GM12878 (cell line): ENCODE results near the gene CGGBP1. TPM values are rescaled to one million over a fixed set of nuclear protein-coding genes. Genes with fewer than 3 reads are reported as not detected.
"Not testable (repeated sequence)": the region's sequence is repeated elsewhere in the genome, so short reads cannot be mapped to it uniquely, and the experiment has no call there.

Experiments
- ATAC-seq: fragments of 200-7000 bp; cut with Tn5 transposase; 3 replicates; pipeline ENCODE4 v1.9.1; 2020; ENCODE audit warnings: mild to moderate bottlenecking, moderate library complexity
- BruUV-seq: library from RNA; stranded (reverse); fragments of 400-500 nt; replicated peaks from 2 replicates; lab custom pipeline; 2021; lab: Mats Ljungman, UMichigan
- CTCF ChIA-PET: fragments of 300-600 bp; sonication (Branson Sonifier 250); formaldehyde crosslinking; extraction: SDS; loops from one replicate; lab custom pipeline; 2021; ENCODE audit warnings: inconsistent platforms; lab: Yijun Ruan, JAX
- POLR2A ChIA-PET: fragments of 350-600 bp; formaldehyde crosslinking; extraction: SDS; loops from one replicate; lab custom pipeline; 2021; ENCODE audit warnings: inconsistent platforms; lab: Charles Lee
- RAD21 ChIA-PET: fragments of 300-600 bp; sonication (Branson Sonifier 250); formaldehyde crosslinking; loops from one replicate; lab custom pipeline; 2023; ENCODE audit warnings: antibody characterized with exemption; ENCODE audit not compliant: unreplicated experiment; lab: Charles Lee
- SMC1A ChIA-PET: fragments of 300-600 bp; sonication (Branson Sonifier 250); formaldehyde crosslinking; loops from one replicate; lab custom pipeline; 2023; ENCODE audit not compliant: unreplicated experiment, uncharacterized antibody; lab: Charles Lee
- DNase-seq: peaks from one replicate; pipeline ENCODE4 v3.0.0-alpha.2; 2011; ENCODE audit warnings: low read depth, low spot score
- FAIRE-seq: peaks from 3 replicates; lab custom pipeline; 2011; peaks lifted over from hg19 to GRCh38; lab: Jason Lieb, UNC
- H2AFZ ChIP-seq: 2 replicates; pipeline ENCODE4 v1.6.0; 2011; ENCODE audit warnings: low read depth, low read length, control low read depth; ENCODE audit not compliant: control insufficient read depth
- H3K27ac ChIP-seq: 2 replicates; pipeline ENCODE4 v1.5.1; 2011; ENCODE audit warnings: control low read depth; ENCODE audit not compliant: control insufficient read depth, insufficient read depth
- H3K27me3 ChIP-seq, 2 experiments: replicated peaks in 1 of 2; 2 replicates each; pipeline versions ENCODE4 v1.6.0 to v1.6.1; 2011; ENCODE audit warnings: low read length in 1 of 2; ENCODE audit not compliant: control insufficient read depth in 2 of 2, insufficient read depth in 2 of 2
- H3K36me3 ChIP-seq, 2 experiments: 2 replicates each; pipeline ENCODE4 v1.5.1; 2011; ENCODE audit warnings: low read length in 1 of 2; ENCODE audit not compliant: control insufficient read depth in 2 of 2, insufficient read depth in 2 of 2
- H3K4me1 ChIP-seq: 2 replicates; pipeline ENCODE4 v1.6.1; 2011; ENCODE audit warnings: mild to moderate bottlenecking, low read length, moderate library complexity, mixed read lengths; ENCODE audit not compliant: control insufficient read depth, insufficient read depth
- H3K4me2 ChIP-seq: 2 replicates; pipeline ENCODE4 v1.6.0; 2011; ENCODE audit warnings: control low read depth; ENCODE audit not compliant: control insufficient read depth, insufficient read depth
- H3K4me3 ChIP-seq: fragments of 200-600 bp; sonication (generic); 2 replicates; pipeline ENCODE4 v1.5.1; 2016
- H3K79me2 ChIP-seq: 2 replicates; pipeline ENCODE4 v1.6.0; 2011; ENCODE audit warnings: low read length; ENCODE audit not compliant: control insufficient read depth, insufficient read depth
- H3K9ac ChIP-seq: 2 replicates; pipeline ENCODE4 v1.8.0; 2011; ENCODE audit warnings: low read length, control low read depth, mixed read lengths; ENCODE audit not compliant: control insufficient read depth, insufficient read depth
- H3K9me3 ChIP-seq: replicated peaks from 3 replicates; pipeline ENCODE4 v1.5.1; 2011; ENCODE audit warnings: mild to moderate bottlenecking, low read length; ENCODE audit not compliant: control insufficient read depth, insufficient read depth
- H4K20me1 ChIP-seq: 2 replicates; pipeline ENCODE4 v1.6.0; 2011; ENCODE audit not compliant: control insufficient read depth, insufficient read depth
- EP300 ChIP-seq, 2 experiments: fragments of 150-350 bp in 1 of 2; IDR thresholded peaks; 2 replicates each; pipeline ENCODE4 v1.6.1; 2011 to 2012; ENCODE audit warnings: low read depth in 2 of 2, low read length in 2 of 2, borderline replicate concordance in 1 of 2, improper control_type of control experiment in 1 of 2, inconsistent platforms in 1 of 2; ENCODE audit not compliant: control insufficient read depth in 1 of 2
- IKZF2 ChIP-seq, 2 experiments: fragments of 450-650 bp; IDR thresholded peaks; 2 replicates each; pipeline ENCODE4 v1.6.1; 2017; ENCODE audit warnings: mild to moderate bottlenecking in 2 of 2, moderate library complexity in 2 of 2
- KAT2A ChIP-seq: conservative IDR thresholded peaks from 2 replicates; pipeline ENCODE4 v1.6.1; 2011; ENCODE audit warnings: low read depth, low read length; ENCODE audit not compliant: control insufficient read depth
- MEF2A ChIP-seq: IDR thresholded peaks from 2 replicates; pipeline ENCODE4 v1.6.1; 2011; ENCODE audit warnings: low read depth, mild to moderate bottlenecking, low read length, moderate library complexity; ENCODE audit not compliant: insufficient read depth
- MTA2 ChIP-seq: fragments of 450-650 bp; IDR thresholded peaks from 2 replicates; pipeline ENCODE4 v1.6.1; 2016; ENCODE audit warnings: low read depth, mild to moderate bottlenecking, moderate library complexity
- POLR2AphosphoS5 ChIP-seq: IDR thresholded peaks from 2 replicates; pipeline ENCODE4 v1.6.1; 2011; ENCODE audit warnings: mild to moderate bottlenecking, low read length, inconsistent platforms
- TBL1XR1 ChIP-seq: IDR thresholded peaks from 2 replicates; pipeline ENCODE4 v1.6.1; 2012; ENCODE audit warnings: low read depth, low read length, improper control_type of control experiment
- ZNF24 ChIP-seq: fragments of 450-650 bp; IDR thresholded peaks from 2 replicates; pipeline ENCODE4 v1.6.1; 2017; ENCODE audit warnings: antibody characterized with exemption, mild to moderate bottlenecking
- WGBS: methylation state at CpG from one replicate; pipeline ENCODE4 v1.1.6; 2016; ENCODE audit warnings: low lambda C conversion rate; ENCODE audit not compliant: insufficient replicate concordance, insufficient coverage; ENCODE audit errors: missing lambda C conversion rate; 5-methylcytosine and 5-hydroxymethylcytosine counted together
- in situ Hi-C: fragments of 300-500 bp; cut with MboI; formaldehyde crosslinking; loops from 9 replicates; pipeline ENCODE4 v1.14.3; 2018; ENCODE audit warnings: mixed read lengths
- intact Hi-C: fragments of 100-400 bp; cut with micrococcal nuclease; formaldehyde crosslinking; loops from one replicate; pipeline ENCODE4 v1.14.2; 2022; ENCODE audit not compliant: unreplicated experiment
- polyA plus RNA-seq, 11 experiments: library from polyadenylated mRNA; depleted of rRNA in 4 of 11; unstranded in 6 of 11; stranded (reverse) in 5 of 11; fragments of >200 nt; fragmentation: Nextera tagmentation in 4 of 11; fragmentation: Illumina TruSeq in 1 of 11; extraction: Ambion mirVana in 4 of 11; extraction: Trizol in 1 of 11; gene quantifications; 1 replicate in 1 of 11; 2 replicates in 10 of 11; pipeline versions ENCODE4 v1.2.1 to v1.2.3, GENCODE V29; 2011 to 2016; ENCODE audit warnings: inconsistent platforms in 2 of 11, missing spikeins in 2 of 11, low read depth in 1 of 11
- total RNA-seq, 4 experiments: library from RNA; depleted of rRNA in 3 of 4; stranded (reverse); fragments of >200 nt in 3 of 4; fragmentation: Illumina TruSeq in 1 of 4; extraction: Trizol in 1 of 4; gene quantifications; 2 replicates each; pipeline versions ENCODE4 v1.2.1 to v1.2.3, GENCODE V29; 2013 to 2021
- TF ChIP-seq, protein P1 (sequence below): fragments of 450-650 bp; IDR thresholded peaks from 2 replicates; pipeline ENCODE4 v1.6.1; 2016; ENCODE audit warnings: mild to moderate bottlenecking
- TF ChIP-seq, protein P2 (sequence below): IDR thresholded peaks from 2 replicates; pipeline ENCODE4 v1.6.1; 2012; ENCODE audit warnings: low read depth, low read length, improper control_type of control experiment

CGGBP1 gene
- total and polyA plus RNA-seq, 10 of the 15 experiments (the other 5 are each of a cell fraction or from before 2014, with no cell fraction given), result 27.8 to 75.8 (median 50.4) TPM

DNA sequence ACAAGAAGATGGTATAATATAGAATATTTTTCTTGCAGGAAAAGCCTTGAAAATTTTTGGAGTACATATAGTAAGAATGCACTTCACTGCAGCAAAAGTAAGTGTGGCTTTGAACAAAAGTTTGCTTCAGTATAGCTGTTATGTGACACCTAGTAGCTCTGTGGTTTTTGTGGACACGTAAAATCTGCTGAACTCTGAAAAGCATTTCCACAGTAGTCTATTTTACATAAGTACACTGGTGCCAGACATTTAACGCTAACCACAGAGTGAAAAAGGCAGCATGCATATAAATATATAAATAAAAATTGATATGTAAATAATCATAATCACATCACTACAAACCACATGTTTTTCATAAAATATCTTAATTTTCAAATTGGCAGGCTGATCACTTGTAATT is 39.8 kb downstream of the CGGBP1 start (continued):
- peak in 1 of 2 experiments; percentile 21; a peak in 1 of 4 replicates for TF ChIP-seq EP300 (IDR thresholded peaks at IDR 0.05; ENCODE audit: borderline replicate concordance in 1 of 2, control insufficient read depth in 1 of 2, low read depth in 2 of 2, low read length in 2 of 2)
- no peak for TF ChIP-seq ZNF24
- TF ChIP-seq, protein P1, sequence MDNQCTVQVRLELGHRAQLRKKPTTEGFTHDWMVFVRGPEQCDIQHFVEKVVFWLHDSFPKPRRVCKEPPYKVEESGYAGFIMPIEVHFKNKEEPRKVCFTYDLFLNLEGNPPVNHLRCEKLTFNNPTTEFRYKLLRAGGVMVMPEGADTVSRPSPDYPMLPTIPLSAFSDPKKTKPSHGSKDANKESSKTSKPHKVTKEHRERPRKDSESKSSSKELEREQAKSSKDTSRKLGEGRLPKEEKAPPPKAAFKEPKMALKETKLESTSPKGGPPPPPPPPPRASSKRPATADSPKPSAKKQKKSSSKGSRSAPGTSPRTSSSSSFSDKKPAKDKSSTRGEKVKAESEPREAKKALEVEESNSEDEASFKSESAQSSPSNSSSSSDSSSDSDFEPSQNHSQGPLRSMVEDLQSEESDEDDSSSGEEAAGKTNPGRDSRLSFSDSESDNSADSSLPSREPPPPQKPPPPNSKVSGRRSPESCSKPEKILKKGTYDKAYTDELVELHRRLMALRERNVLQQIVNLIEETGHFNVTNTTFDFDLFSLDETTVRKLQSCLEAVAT, result 0 out of 2 replicates have a peak, but pooled peaks have one; percentile 22
- TF ChIP-seq IKZF2 (IDR thresholded peaks at IDR 0.05), result no peak
- peak; percentile 24; the same call in 1 of the 2 replicates for TF ChIP-seq MTA2
- TF ChIP-seq, protein P2, sequence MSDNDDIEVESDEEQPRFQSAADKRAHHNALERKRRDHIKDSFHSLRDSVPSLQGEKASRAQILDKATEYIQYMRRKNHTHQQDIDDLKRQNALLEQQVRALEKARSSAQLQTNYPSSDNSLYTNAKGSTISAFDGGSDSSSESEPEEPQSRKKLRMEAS, result no peak
- TF ChIP-seq POLR2AphosphoS5, result no peak
- TF ChIP-seq MEF2A, result no peak
- TF ChIP-seq TBL1XR1, result no peak
- TF ChIP-seq KAT2A, result no peak
- TF ChIP-seq, all 136 proteins: peak for 5

DNA sequence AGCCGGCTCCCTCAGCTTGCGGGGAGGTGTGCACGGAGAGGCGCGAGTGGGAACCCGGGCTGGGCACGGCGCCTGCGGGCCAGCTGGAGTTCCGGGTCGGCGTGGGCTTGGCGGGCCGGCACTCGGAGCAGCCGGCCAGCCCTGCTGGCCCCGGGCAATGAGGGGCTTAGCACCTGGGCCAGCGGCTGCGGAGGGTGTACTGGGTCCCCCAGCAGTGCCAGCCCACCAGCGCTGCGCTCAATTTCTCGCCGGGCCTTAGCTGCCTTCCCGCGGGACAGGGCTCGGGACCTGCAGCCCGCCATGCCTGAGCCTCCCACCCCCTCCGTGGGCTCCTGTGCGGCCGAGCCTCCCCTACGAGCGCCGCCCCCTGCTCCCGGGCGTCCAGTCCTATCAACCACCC is 43.1 kb downstream of the CGGBP1 start:
- H3K4me1 ChIP-seq, POLR2A ChIA-PET, H3K36me3 ChIP-seq, H4K20me1 ChIP-seq, H3K4me2 ChIP-seq, in situ Hi-C loops, H3K9me3 ChIP-seq, H3K9ac ChIP-seq, H2AFZ ChIP-seq, DNase-seq, H3K27ac ChIP-seq, H3K4me3 ChIP-seq, BruUV-seq, ATAC-seq, H3K27me3 ChIP-seq, intact Hi-C loops, H3K79me2 ChIP-seq, FAIRE-seq, CTCF ChIA-PET: not testable (repeated sequence)
- 90% methylated on average over 23 of the region's 35 CpGs for whole genome bisulfite sequencing
- SMC1A ChIA-PET, result interaction anchor here (1.0 to 1.6 kb wide), 2 partner anchors 10 to 15 kb away, joined by 3 read pairs; no protein-coding TSS in a partner anchor
- RAD21 ChIA-PET, result interaction anchor here (1.7 kb wide), 1 partner anchor 11 kb away, joined by 4 read pairs; no protein-coding TSS in a partner anchor
